ENCODE results near the gene KCNF1.

Gene KCNF1

DNA sequence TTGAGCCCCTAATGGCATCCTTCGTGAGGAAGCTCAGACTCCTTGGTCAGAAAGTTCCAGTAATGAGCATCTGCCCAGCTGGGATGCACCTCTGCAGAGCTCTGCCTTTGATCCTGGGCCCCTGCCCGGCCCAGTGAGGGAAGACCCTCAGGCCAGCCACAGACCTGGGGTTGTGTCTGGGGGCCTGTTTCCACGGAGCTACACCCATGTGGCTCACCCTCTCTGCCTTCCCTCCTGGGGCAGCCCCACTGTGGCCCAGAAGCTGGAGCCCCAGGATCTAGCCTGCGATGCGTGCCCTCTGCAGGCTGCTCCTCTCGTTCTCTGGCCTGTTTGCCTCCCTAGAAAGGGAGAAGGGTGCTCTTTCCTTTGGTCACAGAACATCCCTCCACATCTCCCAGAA is 9.8 kb downstream of the KCNF1 start:
- DNase-seq, result no peak

DNA sequence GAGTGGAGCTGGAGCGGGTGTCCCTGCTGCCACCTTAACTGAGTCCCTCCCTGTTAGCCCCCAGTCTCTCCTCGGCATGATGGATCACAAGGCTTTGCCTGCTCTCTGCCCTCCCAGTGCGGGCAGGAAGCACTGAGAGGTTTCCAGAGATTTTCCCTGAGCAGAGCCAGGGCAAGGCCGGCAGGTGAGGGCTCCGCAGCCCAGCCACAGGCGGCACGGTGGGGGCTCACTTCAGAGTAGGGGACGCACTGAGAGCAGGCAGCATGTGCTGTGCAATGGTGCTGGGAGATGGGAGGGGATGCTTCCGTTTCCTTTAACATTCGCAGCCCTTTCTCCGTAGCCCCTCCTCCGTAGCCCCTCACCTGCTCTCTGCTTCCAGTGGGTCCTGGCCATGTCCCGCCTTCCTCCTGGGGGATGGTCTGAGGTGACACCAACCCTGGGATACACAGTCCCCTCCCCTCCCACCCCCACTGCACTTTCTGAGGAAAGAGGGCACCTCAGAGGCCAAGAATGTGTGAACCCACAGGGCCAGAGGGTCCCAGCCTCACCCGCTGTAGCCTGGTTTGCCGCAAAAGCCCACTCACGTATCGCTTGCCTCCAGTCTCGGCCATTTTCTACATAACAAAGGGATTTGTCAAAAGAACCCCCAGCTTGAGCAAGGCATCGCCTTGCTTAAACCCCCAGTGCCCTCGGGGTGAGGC is 10.7 kb downstream of the KCNF1 start:
- no peak for DNase-seq

GRCh38 chr2:10923008-10923375 is 11.3 kb downstream of the KCNF1 start:
- no peak for DNase-seq

- DNase-seq, result no peak
Observed at GRCh38 chr2:10923965-10924364, 12.2 kb downstream of the KCNF1 start.

- no peak for DNase-seq
Observed at GRCh38 chr2:10924441-10924840, 12.7 kb downstream of the KCNF1 start.

DNA sequence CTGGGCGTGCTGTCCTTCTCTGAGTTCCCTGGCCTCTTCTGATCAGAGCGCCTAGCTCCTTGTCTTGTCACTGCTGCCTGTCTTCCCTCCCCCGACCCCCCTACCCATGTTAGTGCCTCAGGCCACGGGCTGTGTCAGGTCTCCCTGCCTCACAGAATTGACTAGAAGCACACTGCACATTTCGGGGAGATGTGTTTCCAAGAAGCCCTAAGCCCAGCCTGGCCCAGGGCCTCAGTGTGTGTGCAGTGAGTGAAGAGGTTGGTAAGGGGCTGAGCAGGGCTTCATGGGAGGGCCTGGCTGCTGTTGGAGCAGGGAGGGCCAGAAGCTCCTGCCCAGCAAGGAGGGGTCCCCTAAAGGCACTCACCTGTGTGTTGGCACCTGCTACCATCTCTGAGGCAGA is 13.1 kb downstream of the KCNF1 start:
- no peak for DNase-seq

DNA sequence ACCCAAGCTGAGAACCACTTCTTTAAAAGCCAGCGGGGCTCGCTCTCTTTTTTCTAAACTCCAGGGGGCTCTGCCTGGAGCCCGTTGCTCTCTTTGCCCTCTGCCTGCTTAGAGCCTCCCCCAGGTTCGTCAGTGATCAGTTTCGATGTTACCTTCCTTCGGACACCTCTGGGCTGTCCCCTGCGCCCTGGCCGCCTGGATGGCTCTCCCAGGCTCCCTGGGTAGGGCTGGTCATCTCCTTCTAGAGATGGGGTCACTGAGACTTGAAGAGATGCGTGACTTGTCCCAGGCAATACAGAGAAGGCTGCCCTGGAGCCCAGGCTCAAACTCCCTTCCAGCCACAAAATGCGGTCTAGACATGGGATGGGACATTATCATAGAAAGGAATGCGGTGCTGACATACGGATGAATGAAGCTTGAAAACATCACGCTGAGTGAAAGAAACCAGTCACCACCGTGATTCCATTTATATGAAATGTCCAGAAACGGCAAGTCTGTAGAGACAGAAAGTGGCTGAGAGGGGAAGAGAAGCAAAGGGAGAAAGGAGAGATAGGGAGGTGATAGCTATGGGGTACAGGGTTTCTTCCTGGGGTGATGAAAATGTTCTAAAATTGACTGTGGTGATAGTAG is 14.6 kb downstream of the KCNF1 start:
- DNase-seq, result no peak

GRCh38 chr2:10930721-10931516 is 19.2 kb downstream of the KCNF1 start:
- no peak for DNase-seq

DNA sequence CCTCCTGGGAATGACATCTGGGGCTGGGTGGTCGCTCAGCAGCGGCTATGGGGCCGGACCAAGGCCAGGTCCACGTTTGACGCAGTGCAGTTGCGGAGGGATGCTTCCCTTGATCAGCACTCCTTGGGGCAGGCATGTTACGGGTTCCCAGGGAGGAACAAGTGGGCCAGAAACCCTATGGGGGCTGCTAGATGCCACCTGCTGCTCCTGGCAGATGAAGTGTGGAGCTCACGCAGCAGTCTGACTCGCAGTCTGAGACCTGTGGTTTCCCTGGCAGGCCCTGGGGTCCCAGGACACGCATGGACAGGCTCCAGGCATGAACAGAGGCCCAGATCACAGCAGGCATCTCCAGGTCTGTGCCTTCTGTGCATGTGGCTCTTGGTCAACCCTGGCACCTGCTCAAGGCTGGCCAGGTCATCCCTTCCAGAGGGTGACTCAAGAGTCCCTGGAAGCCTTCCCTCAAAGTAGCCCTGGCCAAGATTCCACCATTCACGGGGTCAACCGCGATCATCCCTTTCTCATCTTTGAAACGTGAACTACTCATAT is 20.0 kb downstream of the KCNF1 start:
- DNase-seq, result no peak

DNA sequence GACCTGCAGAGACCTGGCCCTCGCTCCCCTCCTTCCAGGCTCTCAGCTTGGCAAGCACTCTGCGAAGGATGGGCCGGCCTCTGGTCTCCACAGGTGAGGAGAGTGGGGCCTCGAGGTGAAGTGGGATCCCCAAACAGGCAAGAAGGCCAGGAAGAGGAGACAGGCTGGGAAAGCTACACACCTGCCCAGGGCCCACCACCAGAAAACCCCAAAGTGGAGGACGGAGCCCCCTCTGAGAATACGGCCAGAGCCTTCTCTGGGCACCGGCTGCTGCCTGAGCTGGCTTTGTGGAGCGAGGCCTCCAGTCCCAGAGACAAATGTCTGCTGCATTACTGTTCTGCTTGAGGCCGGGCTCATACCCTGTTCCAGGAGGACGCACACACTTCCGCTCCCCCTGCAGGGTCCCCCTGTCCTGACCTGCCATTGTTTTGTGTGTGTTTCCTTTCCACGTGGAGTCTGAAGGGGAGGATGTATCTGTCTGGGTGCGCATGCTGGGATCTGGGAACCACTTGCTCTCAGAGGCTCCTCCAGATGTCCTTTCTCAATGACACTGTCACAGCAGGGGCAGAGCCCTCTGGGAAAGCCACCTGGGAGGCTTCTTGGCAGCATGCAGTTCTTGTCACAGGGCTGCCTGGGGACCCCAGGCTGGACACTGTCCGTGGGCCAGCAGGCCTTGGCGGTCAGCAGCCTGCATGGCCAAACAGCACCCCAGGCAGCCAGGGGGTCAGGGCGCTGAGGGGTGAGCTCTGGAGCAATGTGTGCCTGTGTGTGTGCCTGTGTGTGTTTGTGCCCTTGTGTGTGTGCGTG is 20.8 kb downstream of the KCNF1 start:
- no peak for DNase-seq

DNA sequence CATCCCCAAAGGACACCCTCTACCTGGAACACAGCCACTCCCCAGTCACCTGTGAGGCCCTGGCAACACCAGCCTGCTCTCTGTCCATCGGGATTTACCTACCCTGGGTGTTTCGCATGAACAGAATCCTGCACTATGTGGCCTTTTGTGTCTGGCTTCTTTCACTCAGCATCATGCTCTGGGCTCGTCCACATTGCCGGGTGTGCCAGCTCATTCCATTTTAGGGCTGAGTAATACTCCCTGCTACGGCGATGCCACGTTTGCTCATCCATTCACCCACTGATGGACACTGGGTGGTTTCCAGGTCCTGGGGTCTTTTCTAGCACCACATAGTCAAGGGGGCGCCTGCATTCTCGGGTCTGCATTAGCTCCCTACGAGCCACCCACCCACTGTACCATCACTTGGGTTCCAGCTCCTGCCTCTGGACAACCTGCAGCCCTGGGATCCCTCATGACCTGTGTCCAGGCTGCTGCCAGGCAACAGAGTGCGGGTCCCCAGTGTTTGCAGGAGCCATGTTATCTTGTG is 22.0 kb downstream of the KCNF1 start:
- no peak for DNase-seq

- no peak for DNase-seq
Observed at GRCh38 chr2:10934308-10934978, 22.7 kb downstream of the KCNF1 start.

- DNase-seq, result no peak
Observed at GRCh38 chr2:10934979-10935350, 23.2 kb downstream of the KCNF1 start.

DNA sequence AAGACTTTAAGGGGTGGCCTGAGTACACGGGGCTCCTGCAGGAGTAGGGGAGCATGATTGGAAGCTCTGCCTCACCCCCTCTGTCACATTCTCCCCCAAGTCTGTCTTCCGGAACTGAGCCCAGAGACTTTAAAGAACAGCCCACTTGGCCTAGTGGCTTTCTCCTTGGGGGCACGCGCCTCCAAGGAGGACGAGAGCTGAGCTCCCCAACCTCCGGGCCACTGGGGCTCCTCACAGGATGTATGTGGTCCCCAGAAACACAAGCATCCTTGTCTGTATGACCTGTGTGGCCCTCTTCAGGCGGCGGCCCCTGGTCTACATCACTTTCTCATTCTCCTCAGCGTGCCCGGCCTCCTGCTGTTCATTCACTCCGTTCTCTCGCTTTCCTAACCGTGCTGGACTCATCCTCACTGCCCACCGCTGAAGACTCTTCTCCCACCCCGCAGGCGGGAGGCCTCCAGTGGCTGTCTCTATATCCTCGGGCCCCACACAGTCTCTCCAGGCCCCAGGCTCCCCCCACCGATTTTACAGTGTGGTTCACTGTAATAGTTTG is 23.7 kb downstream of the KCNF1 start:
- no peak for DNase-seq

- peak; percentile 16 for DNase-seq
Observed at GRCh38 chr2:10935953-10936942, 24.5 kb downstream of the KCNF1 start.

DNA sequence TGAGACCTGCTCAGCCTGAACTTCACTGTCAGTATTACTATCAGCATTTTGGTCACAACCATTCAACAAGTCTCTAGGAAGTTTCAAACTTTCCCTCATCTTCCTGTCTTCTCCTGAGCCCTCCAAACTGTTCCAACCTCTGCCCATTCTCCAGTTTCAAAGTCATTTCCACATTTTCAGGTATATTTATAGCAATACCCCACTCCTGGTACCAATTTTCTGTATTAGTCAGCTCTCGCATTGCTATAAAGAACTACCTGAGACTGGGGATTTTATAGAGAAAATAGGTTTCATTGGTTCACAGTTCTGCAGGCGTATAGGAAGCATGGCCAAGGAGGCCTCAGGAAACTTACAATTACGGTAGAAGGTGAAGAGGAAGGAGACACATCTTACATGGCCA is 27.3 kb downstream of the KCNF1 start:
- DNase-seq, result no peak

- DNase-seq, result no peak
Observed at GRCh38 chr2:10940596-10940995, 28.9 kb downstream of the KCNF1 start.

DNA sequence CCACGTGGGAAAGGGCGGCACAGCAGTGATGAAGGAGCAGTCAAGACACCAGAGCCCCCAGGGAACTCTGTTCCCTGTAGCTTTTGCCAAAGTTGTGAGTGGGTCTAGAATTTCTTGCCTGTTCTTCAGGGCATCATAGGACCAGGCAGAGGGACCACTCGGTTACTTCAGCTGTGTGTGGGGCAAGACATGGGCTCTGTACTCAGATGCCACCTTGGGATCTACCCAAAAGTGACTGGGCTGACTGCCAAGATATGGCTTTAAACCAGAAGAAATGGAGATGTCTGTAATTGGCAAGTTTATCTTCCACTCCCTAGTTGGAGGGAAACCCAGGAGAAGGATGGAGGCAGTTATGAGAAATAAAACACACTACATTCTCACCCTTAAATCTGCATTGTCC is 29.6 kb downstream of the KCNF1 start:
- no peak for DNase-seq

- DNase-seq, result no peak
Observed at GRCh38 chr2:10944799-10945198, 33.1 kb downstream of the KCNF1 start.

DNA sequence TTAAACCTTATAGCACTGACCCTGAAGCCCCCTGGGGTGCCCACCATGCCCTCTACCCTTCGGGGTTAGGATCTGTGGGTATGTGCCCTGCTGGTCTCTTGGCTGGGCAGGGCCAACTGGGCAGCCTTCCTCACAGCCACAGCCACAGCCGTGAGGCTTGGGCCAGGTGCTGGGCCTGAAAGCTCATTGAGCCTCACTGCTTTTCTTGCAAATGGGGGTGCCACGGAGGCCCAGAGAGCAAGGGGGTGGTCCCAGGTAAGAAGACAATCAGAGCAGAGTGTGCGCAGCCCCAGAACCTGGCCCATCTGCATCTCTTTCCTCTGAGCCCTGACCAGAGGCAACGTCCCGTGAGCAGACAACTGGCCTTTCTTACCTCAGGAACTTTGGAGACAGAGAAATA is 34.7 kb downstream of the KCNF1 start:
- no peak for DNase-seq

- DNase-seq, result no peak
Observed at GRCh38 chr2:10947005-10947440, 35.3 kb downstream of the KCNF1 start.
